ENCODE results near the gene PTPRN2.
"Not testable (repeated sequence)": the region's sequence is repeated elsewhere in the genome, so short reads cannot be mapped to it uniquely, and the experiment has no call there.

PTPRN2 gene

GRCh38 chr7:157596026-157596425, 991.6 kb downstream of the PTPRN2 start:
- DNase-seq, result no peak

DNA sequence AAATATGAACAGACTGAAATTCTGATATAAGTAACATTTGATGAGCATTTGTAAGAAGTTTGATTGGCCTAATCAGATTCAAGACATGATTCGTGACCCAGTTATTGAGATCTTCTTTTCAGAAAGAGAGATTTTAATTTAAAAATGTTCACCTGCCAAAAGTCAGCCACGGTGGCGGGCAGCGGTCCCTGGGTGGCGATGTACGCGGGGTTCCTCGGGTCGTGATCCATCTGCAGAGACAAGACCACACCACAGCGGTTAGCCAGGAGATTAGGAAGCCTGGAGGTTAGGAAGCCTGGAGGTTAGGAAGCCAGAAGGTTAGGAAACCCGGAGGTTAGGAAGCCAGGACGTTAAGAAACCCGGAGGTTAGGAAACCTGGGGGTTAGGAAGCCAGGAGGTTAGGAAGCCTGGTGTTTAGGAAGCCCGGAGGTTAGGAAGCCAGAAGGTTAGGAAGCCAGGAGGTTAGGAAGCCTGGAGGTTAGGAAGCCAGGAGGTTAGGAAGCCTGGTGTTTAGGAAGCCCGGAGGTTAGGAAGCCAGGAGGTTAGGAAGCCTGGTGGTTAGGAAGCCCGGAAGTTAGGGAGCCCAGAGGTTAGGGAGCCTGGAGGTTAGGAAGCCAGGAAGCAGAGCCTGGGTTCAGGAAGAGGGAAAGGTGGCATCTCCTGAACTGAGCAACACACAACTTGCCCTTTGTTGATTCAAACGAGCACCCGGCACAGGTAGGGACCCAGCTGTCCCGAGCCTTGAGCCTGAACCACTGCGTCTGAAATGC, 992.4 kb downstream of the PTPRN2 start:
- DNase-seq, result no peak

GRCh38 chr7:157594306-157594705, 993.3 kb downstream of the PTPRN2 start:
- no peak for DNase-seq

GRCh38 chr7:157593541-157593940, 994.1 kb downstream of the PTPRN2 start:
- no peak for DNase-seq

GRCh38 chr7:157592636-157593320, 994.8 kb downstream of the PTPRN2 start:
- not testable (repeated sequence) for DNase-seq

DNA sequence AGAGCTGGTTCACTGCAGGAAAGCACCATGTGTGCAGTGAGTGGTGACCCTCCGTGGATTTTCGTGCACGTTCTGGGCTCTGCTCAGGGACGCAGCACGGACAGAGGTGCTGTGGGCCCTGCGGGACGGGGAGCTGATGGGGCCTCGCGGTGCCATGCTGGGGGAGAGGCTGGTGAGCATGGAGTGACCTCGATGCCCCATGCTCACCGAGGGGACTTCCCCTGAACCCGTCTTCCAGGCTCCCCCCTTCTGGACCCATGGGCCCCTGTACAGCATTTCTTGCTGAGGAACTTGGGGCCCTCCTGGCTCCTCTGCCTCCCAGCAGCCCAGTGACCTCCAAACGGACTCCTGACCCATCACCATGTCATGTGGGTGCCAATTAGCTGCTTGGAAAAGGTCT, 997.1 kb downstream of the PTPRN2 start:
- no peak for DNase-seq

DNA sequence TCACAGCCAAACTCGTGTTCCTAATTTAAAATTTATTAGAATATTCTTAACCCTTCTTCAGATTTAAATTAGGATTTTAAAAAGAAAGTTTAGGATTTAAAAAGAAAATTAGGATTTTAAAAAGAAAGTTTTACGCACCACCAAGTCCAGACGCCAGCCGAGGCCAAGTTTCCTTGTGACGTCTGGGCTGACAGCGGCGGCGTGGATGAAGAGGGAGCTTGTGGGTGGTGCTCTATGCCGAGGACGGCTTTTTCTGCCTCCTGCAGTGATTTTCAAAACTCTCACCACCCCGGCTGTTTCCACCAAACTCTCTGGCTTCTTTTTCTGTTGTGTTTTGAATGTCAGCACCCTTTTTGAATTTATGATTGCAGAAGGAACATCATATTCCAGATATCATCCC, 997.9 kb downstream of the PTPRN2 start:
- no peak for DNase-seq

DNA sequence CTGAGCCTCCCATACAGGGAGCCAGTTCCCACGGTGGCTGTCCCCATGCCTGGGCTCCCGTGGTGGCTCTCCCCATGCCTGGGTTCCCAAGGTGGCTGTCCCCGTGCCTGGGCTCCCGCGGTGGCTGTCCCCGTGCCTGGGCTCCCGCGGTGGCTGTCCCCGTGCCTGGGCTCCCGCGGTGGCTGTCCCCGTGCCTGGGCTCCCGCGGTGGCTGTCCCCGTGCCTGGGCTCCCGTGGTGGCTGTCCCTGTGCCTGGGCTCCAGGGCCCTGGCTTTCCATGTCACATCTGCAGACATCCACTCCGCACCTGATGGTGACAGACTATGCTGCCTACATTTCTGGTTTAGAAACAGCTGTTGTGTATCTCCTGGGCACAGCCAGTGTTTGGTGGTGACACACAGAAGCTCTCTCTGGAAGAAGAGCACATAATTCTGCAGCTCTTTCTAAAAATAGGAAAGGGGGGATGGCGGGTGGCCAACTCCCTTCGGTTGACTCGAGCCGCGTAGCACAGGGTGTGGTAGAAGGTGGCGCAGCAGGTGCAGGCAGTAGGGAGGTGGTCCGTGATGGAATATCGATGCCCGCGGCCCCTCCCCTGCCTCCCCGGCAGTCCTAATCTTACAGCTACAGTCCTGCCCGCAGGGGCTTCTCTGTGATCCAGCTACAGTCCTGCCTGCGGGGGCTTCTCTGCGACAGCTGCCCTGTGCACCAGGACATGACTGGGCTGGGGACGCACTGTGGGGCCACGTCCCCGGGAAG, 999.6 kb downstream of the PTPRN2 start:
- DNase-seq, result no peak

DNA sequence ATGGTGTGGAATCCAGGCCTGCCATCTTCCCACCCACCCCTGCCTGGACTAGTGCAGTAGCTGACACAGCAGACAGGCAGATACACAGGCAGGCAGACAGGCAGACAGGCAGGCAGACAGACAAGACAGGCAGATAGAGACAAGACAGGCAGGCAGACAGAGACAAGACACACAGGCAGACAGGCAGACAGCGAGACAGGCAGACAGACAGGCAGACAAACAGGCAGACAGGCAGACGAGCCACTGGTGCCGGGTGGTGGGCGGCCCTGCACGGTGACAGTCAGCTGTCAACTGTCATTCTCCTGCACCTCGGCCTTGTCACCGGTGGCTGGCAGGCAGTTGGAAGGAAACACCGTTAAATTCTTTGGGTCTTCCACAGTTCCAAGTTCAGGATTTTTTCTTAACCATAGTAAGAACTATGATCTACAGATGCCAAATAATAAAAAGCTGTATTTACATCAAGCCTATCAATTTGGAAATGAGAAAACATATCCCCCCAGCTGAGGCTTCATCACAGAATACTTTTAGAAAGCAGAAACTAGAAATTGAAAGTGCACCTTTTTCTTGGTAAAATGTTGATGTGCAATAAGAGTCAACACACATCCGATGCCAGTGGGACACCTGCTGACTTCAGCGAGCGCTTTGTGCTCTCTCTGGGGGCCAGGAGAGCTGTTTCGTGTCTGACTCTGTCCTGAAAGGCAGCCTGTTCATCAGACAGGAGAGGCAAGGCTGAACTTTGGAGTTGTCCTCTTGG, 1000.4 kb downstream of the PTPRN2 start:
- DNase-seq, result no peak

DNA sequence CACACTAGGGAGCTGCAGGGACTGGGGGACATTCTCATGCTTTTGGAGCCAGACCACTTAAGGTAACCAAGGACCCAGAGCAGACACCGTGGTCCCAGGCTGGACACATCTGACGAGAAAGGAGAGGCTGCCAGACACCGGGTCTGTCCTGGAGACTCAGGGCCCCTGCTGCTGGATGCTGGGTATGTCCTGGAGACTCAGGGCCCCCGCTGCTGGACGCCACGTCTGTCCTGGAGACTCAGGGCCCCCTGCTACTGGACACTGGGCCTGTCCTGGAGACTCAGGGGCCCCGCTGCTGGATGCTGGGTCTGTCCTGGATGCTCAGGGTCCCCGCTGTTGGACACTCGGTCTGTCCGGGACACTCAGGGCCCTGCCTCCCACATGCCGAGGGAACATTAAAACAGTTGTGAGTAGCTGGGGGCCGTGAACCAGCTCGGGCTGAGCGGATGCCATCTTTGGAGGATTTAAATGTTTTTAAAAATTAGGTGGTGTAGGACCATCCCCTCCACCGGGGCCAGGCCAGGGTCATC, 1001.1 kb downstream of the PTPRN2 start:
- DNase-seq, result no peak

GRCh38 chr7:157585113-157585861, 1002.3 kb downstream of the PTPRN2 start:
- DNase-seq, result no peak

- DNase-seq, result no peak
Measured at GRCh38 chr7:157584420-157584819, 1003.2 kb downstream of the PTPRN2 start.

DNA sequence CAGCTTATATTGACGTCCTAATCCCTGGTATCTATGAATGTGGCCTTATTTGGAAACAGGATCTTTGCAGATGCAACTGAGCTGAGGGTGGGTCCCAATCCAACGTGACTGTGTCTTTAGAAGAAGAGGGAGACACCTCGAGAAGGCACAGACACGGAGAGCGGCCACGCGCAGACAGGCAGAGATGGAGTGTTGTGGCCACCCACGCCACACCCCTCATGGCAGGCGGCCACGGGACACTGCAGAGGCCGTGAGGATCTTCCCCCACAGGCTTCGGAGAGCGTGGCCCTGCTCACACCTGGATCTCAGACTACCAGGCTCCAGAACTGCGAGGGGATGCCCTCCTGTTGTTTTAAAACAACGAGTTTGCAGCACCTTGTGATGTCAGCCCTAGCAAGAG, 1005.9 kb downstream of the PTPRN2 start:
- no peak for DNase-seq

DNA sequence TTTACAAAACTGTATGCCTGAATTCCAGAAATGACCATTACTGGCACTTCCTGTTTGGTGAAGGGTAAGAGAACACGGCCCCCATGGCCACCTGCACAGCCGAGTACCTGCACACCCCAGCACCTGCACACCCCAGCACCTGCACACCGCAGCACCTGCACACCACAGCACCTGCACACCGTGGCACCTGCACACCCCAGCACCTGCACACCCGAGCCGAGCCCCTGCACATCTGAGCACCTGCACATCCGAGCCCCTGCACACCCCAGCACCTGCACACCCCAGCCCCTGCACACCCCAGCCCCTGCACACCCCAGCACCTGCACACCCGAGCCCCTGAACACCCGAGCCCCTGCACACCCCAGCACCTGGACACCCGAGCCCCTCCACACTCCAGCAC, 1007.3 kb downstream of the PTPRN2 start:
- DNase-seq, result no peak

GRCh38 chr7:157579425-157579824, 1008.2 kb downstream of the PTPRN2 start:
- no peak for DNase-seq

- DNase-seq, result no peak
Measured at GRCh38 chr7:157577796-157578339, 1009.8 kb downstream of the PTPRN2 start.

GRCh38 chr7:157577061-157577460, 1010.6 kb downstream of the PTPRN2 start:
- DNase-seq, result no peak

DNA sequence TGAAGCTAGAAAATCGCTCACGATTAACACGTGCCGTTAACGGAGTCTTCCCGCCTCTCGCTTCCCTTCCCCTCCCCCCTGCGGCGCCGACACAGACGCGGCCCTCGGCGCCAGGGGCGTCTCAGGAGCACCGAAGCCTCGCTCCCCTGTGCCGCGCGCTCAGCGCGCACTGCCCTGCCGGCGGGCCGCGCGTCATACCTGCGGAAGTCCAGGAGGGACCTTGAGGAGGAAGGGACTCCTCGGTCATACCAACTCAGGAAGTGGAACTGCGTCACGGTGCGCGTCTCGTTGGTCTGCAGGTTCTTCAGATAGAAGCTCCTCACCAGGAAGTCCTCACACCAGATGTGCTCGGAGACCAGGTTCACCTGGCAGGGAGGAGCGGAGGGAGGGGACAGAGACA, 1011.2 kb downstream of the PTPRN2 start:
- no peak for DNase-seq

- no peak for DNase-seq
Measured at GRCh38 chr7:157575777-157576176, 1011.8 kb downstream of the PTPRN2 start.

- no peak for DNase-seq
Measured at GRCh38 chr7:157574914-157575586, 1012.6 kb downstream of the PTPRN2 start.
